GM19324 (cell line): ENCODE results near the gene SLAIN1.

Source experiments
- ATAC-seq: cut with Tn5 transposase; IDR thresholded peaks from one replicate; pipeline ENCODE4 v1.9.1; 2021; ENCODE audit warnings: mild to moderate bottlenecking, moderate library complexity; ENCODE audit not compliant: unreplicated experiment, low FRiP score

The SLAIN1 gene

GRCh38 chr13:77703408-77703807 lies 5.9 kb downstream of the SLAIN1 start:
- no peak for ATAC-seq

DNA sequence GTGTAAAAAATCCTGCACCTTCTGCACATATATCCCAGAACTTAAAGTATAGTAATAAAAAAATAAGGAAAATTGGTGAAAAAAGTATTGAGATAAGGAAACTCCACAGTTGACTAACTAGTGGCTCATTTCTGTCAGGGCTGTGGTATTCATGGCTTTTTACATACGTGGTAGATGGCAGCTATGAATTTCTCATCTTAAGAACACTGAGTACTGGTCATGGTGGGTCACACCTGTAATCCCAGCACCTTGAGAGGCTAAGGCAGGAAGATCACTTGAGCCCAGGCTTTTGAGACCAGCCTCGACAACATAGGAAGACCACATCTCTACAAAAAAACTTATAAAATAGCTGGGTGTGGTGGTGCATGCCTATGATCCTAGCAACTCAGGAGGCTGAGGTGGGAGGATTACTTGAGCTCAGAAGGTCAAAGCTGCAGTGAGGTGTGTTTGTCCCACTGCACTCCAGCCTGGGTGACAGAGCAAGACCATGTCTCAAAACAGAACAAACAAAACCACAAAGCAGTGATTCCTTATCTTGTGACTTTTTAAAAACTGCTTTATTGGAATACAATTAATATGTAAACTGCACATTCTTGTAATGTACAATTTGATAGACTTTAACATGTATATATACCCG lies 16.8 kb downstream of the SLAIN1 start:
- ATAC-seq: no peak

DNA sequence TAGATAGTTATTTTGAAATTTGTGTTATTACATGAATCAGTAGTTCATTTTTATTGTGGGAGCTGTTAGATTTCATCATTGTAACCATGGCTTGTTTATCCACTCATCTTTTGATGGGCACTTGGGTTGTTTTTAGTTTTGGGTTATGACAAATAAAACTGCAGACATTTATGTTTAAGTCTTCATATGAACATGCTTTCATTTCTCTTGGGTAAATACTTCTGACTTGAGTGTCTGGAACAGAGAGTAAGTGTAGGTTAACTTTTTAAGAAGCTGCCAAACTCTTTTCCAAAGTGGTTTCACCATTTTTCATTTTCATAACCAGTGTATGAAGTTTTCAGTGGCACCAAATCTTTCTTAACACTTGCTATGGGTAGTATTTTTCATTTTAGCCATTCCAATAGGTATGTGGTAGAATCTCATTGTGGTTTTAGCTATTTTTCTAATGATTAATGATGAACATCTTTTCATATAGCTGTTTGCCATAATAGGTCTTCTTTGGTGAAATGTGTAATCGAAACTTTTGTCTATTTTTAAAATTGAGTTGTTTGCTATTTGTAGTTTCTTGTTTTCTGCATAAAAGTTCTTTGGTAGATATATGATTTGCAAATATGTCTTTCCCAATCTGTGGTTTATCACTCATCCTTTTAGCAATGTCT lies 17.9 kb downstream of the SLAIN1 start:
- ATAC-seq: no peak

DNA sequence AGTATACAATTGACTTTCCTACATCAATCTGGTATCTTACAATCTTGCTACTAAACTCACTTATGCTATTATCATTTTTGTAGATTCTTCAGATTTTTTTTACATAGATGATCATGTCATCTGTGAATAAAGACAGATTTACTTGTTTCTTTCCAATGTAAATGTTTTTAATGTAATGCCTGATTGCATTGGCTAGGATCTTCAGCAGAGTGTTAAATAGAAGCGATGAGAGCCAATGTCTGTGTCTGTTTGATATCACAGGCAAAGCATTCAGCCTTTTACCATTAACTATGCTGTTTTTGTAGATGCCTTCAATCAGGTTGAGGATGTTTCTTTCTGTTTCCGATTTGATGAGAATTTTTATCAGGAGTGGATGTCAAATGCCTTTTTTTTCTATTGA lies 19.2 kb downstream of the SLAIN1 start:
- no peak for ATAC-seq

- no peak for ATAC-seq
Observed at GRCh38 chr13:77717508-77717907, 20.0 kb downstream of the SLAIN1 start.

- ATAC-seq: no peak
Observed at GRCh38 chr13:77719128-77719527, 21.6 kb downstream of the SLAIN1 start.

GRCh38 chr13:77720988-77721387 lies 23.5 kb downstream of the SLAIN1 start:
- ATAC-seq: no peak

DNA sequence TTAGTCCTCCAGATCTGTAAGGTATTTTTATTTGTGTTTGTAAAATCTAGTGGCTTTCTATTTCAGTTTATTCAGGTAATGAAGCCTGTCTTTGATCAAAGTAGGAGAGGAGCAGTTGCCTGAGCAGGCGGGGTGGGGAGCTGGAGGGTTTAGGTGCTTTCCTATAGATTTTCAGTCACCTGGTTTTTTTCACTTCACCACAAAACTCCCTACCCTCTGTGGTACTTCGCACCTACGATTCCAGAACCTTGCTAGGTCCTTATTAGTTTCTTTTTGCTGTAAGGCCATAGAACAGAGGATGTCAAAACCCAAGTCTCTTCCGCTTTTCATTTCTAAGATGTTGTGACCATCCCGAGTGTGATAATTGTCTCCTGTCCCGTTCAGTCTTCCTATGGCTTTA lies 26.6 kb downstream of the SLAIN1 start:
- no peak for ATAC-seq

- no peak for ATAC-seq
Observed at GRCh38 chr13:77725071-77725470, 27.6 kb downstream of the SLAIN1 start.

DNA sequence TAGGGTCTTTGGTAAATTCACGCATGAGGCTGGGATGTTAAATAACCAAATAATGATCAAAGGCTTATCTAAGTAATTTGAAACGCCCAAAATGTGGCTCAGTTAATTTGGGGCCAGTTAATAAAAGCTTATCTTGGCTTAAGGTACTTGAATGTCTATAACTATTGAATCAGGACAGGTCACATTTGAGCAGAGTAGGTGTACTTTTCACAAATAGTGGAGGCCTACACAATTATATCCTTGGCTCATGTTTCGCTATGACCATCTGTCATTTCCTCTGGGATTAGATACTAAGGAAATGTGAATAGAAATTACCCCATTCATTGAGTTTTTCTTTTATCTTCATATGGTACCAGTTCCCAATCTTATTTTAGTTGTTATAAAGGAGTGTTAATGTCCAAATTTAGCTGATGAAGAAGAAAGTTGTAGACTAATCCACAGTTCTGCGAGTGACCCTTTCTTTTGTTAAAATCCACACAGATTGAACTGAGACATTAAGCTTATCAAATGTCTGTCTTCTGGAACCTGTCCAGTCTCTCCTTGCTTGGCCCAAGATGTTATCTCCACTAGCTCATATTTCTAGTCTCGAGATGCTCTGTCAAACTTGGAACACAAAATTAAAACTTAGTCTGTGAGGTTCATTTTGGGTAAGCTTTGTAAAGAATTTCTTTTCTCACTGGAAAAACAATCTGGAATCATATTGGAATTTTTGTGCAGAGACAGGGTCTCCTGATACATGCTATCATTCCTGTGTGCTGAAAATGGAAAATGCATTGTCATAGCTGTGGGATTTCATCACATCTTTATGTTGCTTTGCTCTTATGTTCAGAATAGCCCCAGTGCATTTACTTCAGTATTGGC lies 31.0 kb downstream of the SLAIN1 start:
- no peak for ATAC-seq

GRCh38 chr13:77729502-77730221 lies 32.2 kb downstream of the SLAIN1 start:
- peak; percentile 83 for ATAC-seq

DNA sequence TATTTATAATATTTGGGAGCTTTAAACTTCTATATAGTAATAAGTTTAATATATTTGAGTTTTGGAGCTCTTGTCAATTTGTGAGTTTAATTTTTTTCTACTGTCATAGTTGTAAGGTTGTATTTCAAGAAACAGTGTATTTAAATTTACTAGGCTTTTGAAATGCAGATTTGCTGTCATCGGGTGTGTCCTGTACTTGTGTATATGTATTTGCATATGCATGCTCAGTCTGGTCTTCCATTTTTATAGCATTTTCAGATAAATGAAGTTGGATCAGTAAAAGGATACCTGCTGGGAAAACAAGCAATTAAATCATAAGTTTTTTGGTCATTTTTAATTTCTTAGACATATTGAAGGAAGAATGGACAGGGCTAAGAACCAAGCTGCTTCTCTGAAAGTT lies 33.1 kb downstream of the SLAIN1 start:
- ATAC-seq: no peak

- no peak for ATAC-seq
Observed at GRCh38 chr13:77732287-77732686, 34.8 kb downstream of the SLAIN1 start.

DNA sequence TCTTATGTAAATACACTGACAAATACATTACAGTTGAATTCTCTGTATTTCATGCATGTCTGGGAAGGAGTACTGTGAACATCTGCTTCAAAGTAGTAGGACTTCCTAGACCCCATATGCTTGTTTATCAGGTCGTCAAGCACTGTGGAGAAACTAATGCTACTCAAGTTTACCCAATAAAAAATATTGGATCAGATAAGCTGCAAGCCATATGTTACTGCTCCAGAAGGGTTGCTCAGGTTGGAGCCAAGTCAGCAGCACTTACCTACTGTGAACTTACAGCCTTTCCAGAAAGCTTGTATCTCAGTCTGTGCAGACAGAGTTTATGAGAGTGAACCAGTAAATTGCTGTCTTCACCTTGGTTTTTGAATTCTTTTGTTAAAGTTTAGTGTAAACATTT lies 36.2 kb downstream of the SLAIN1 start:
- no peak for ATAC-seq

DNA sequence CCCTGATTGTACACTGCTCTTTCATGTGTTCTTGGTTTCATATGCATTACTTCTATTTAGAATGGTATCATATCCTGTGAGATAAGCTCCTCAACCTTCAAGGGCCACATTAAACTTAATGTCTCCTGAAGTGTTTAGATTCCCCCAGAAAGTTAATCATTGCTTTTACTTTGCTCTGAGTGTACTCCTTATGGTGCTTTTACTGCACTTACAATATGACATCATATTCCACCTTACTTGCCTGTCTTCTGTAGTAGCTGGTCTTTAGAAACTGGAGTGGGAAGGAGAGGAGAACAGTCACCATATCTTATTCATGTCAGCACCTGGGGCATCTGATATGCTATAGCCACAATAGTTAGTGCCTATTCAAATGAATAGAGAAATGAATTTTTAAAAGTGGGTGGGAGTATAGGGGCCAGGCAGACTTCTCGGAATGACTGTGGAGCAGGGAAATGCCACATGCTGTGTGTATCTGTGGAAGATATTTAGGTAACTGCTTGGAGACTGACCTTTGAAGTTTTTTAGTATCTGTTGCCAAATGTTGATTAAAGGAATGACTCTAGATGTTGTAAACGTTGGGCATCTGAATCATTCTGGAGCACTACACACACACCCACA lies 40.2 kb downstream of the SLAIN1 start:
- ATAC-seq: peak; percentile 59

- ATAC-seq: no peak
Observed at GRCh38 chr13:77740097-77740735, 42.7 kb downstream of the SLAIN1 start.

DNA sequence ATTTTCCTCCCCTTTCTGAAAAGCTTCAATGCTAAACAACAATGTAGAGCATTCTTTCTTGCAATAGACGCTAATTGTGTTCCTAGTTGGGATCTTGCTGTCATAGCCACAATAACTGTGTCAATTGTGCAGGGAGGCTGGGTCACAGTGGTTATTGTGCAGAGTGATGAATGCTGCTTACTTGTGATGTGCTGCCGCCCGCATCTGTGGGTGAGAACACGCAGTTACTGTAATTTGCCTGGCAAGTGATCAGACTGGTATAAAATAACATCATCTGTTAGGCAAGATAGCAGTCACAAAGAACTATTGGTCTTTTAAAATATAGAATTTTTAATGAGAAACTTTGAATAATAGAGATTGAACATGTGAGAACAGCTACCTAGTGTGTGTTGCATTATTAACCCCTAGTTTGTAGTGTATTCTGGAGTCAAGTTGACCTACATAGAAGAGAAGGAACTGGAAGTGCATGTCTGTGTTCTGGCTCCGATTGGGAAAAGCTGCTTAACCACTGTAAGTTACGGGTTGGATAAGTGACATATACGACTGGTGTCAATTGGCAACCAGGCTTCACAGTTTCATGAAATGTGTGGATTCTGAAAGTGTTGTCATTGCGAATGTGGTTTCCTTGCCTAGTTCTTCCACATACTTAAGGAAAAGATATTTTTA lies 43.6 kb downstream of the SLAIN1 start:
- no peak for ATAC-seq

DNA sequence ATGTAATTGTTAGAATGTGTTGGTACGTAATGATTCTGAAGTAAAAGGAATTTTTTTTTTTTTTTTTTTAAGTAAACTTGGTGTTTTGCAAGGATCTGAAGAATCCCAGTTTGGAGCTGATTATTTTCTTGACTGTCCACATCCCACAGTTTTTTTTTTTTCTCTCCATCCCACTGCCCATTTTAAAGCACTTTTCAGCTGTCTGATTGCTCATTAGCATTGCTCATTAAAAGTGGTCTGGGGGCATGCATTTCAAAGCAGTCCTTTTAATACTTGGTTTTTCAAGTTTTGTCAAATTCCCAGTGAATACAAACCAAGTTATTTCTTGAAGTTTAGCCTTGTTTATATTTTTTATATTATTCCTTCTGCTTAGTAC lies 44.1 kb downstream of the SLAIN1 start:
- ATAC-seq: no peak

DNA sequence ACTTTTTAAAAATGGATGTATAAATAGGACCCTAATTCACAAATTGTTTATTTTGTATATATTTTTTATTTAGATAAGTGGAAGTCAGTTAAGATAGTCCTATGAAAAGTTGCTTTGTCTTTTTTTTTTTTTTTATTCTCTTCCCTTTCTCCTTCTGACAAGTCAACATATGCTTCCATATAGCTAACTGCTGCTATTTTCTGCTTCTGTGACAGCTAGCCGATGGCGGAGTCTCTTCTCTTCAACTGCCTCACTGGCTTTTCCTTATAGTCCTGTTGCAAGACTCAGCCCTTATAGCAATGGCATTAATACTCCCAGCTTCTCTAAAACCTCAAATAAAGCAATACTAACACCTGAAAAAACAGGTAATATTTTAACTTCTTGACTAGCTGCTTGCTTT lies 45.3 kb downstream of the SLAIN1 start:
- no peak for ATAC-seq

DNA sequence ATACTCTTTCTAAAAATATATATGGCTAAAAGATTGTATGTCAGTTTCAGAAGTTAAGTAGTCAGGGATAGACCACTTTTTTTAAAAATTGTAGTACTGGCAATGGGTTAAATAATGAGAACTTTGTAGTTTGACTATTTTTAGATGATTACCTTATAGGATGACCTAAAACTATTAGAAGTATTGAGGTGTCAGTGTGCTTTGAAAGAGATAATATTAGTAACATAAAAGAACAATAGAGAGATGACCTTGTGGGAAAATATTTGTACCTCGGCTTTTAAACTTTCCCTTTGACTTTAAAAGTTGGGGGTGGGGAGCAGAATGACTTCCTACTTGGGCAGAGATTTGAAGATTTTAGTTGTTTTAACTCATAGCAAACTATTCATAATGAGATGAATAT lies 48.3 kb downstream of the SLAIN1 start:
- no peak for ATAC-seq
